GM19023 (cell line): ENCODE data around the gene THSD4.

Source experiments
- ATAC-seq: cut with Tn5 transposase; IDR thresholded peaks from one replicate; pipeline ENCODE4 v1.9.1; 2021; ENCODE audit warnings: mild to moderate bottlenecking, moderate library complexity; ENCODE audit not compliant: unreplicated experiment

Gene THSD4

GRCh38 chr15:71444866-71445590 lies 329.8 kb downstream of the THSD4 start:
- ATAC-seq = no peak

- ATAC-seq = no peak
Observed at GRCh38 chr15:71447328-71448250, 332.3 kb downstream of the THSD4 start.

- no peak for ATAC-seq
Observed at GRCh38 chr15:71448688-71449114, 333.4 kb downstream of the THSD4 start.

- ATAC-seq = no peak
Observed at GRCh38 chr15:71449363-71449762, 334.1 kb downstream of the THSD4 start.

DNA sequence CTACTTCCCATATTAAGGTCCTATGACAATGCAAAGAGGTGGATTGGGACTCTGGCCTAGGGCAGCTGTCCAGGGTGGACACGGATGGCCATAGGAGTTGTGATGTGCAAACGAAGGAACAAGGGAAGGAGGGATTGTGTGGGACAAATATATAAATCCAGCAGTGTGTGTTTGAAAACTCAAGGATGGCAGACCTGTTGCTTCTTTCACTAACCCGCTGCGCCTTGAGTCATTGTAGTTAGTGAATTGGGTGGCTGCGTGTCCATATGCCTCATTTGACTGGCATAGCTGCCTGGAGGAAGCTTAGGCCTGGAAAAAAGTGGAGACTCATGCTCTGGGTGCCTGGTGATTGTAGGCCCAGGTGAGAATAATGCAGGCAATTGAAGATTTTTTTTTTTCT lies 334.7 kb downstream of the THSD4 start:
- no peak for ATAC-seq

DNA sequence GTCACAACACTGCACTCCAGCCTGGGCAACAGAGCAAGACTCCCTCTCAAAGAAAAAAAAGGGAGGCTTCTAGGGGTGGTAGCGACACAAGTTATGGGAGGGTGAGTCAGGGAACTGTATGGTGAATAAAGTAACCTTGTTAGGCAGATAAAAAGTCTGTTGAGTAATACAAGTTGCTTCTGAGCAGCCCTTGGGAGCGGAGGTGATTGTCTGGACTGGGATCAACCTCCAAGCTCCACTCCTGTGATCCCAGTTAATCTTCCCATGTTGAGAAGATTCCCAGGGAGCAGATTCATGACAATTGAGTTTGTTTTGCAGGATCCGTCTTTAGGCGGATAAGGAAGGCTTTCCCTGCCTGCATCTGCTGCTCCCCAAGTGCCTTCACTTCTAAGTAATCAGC lies 335.9 kb downstream of the THSD4 start:
- ATAC-seq = no peak

DNA sequence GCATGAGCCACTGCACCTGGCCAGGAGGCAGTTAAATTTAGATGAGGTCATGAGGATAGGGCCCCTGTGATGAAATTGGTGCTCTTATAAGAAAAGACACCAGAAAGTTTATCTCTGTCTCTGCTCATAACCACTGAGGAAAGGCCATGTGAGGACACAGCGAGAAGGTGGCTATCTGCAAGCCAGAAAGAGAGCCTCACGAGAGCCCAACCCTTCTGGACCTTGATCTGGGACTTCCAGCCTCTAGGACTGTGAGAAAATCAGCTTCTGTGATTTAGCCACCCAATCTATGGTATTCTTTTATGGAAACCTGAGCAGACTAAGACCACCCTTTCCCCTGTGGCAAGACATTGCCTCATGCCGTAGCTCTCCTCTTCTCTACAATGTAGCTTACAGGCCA lies 337.6 kb downstream of the THSD4 start:
- ATAC-seq = no peak

GRCh38 chr15:71454462-71454996 lies 339.3 kb downstream of the THSD4 start:
- ATAC-seq = no peak

DNA sequence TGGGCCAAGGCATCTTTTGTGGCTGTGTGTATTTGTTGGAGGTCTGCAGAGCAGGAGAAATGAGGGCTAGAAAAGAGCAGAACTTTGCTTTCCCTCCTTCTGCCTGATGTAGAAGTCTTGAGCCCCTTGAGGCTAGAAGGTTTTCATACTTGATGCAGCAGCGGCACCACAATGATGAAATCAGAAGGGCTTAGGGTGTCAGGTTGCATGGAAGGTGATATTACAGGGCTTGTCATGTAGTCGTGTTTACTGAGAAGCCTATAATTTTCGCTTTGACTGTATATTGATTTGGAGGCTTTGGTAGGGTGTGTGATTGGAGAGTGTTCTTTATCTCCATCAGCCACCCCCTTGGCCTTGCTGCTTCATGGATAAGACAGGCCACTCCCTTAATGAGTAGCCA lies 339.8 kb downstream of the THSD4 start:
- ATAC-seq = no peak

DNA sequence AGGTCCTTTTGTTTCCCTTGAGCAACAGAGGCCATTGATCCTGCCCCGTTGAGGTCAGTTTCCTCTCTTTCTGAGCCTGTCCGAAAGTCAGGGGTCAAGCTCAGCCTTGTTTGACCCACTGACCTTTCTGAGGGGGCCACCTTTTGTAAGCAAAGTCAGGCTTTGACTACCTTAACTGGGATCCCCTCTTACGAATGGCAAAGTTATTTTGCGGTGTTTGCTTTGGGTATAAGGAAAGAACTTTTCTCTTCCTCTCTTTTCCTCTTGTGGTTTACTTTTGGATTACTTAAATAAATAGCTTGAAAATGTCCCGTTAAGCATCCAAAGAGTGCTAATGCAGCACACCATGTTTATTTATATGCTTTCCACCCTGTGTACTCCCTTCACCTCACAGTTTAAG lies 340.6 kb downstream of the THSD4 start:
- no peak for ATAC-seq

GRCh38 chr15:71456362-71456761 lies 341.1 kb downstream of the THSD4 start:
- ATAC-seq = no peak

DNA sequence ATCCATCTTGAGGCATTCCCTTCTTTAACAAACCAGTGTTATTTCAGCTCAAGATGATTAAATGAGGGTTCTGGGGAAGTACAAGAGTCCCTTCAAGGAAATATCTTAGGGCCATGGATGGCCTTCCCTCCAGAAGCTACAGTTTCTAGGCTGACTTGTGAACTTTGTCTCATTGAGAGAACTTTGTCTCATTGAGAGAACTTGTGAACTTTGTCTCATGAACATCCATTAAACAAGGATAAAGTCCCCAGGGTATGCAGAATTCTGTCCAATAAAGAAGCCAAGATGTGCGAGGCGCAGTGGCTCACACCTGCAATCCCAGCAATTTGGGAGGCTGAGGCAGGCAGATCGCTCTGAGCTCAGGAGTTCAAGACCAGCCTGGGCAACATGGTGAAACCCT lies 341.5 kb downstream of the THSD4 start:
- ATAC-seq = no peak

- no peak for ATAC-seq
Observed at GRCh38 chr15:71458089-71458660, 342.9 kb downstream of the THSD4 start.

DNA sequence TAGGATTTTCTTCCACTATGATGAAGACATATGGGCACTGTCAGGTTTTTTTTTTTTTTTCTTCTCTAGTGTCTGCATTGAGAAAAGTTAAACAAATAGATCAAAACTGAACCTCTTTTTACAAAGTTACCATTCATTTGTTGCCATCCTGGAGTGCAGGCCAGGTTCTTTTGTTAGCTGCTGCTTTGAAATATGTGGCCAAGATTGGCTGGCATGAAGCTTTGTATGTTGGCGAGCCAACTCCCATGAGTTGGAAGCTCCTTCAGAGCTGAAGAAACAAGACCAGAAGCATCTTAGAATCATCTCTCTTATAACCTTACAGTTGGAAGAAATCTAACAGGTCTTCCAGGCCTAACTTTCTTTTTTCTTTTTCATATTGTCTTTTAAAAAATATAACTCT lies 346.5 kb downstream of the THSD4 start:
- no peak for ATAC-seq

DNA sequence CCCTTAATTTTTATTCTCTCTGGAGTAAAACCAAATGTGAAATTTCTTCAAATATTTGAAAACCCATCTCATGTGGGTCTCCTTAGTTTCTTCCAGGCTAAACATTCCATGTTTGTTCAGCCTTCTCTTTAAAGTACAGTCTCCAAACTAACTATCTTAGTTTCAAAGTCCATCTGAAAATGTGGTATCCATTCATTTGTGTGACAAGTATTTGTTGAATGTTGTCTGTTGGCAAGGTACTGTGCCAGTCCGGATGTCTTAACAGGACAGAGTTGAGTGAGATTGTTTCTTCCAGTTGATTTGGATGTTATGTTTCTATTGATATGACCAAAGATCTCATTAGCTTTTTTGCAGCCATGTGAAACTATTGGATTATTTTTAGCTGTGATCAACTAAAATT lies 347.4 kb downstream of the THSD4 start:
- ATAC-seq = no peak

- ATAC-seq = no peak
Observed at GRCh38 chr15:71463156-71463665, 347.9 kb downstream of the THSD4 start.

- ATAC-seq = no peak
Observed at GRCh38 chr15:71465131-71465955, 350.1 kb downstream of the THSD4 start.

DNA sequence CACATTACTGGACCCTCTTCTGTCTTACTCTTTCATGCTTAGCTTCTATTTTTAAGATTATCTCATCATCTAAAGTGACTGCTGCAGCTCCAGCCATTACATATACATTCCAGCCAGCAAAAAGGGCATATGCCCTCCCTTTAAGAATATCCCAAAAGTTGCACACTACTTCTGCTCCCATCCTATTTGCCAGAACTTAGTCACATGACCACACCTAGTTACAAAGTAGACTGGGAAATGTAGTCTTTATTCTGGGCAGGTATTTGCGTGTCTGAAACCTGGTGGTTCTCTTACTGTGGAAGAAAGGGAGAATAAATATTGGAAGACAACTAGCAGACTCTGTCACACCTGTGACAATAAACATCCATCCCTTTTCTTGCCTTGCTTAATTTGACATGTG lies 353.4 kb downstream of the THSD4 start:
- ATAC-seq = no peak

GRCh38 chr15:71469413-71469812 lies 354.1 kb downstream of the THSD4 start:
- ATAC-seq = no peak

DNA sequence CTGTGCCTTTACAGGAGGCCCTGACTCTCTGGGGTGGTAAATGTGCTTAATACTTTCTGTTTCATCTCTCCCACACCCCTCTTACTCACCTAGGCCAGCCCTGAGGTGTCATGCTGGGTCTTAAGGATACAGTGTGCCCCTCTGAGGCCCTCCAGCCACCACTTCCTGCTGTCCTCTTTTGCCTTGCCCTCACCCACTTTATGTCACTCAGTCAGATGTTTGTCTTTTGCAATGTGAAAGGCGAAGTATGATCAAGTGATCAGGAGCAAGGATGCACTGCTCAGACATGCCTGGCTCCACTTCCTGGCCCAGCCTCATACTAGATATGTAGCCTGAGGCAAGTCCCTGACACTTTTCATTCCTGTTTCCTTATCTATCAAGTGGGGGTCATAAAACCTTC lies 356.1 kb downstream of the THSD4 start:
- ATAC-seq = no peak
